ENCODE results near the gene PRG3. TPM values are rescaled to one million over a fixed set of nuclear protein-coding genes. Genes with fewer than 3 reads are reported as not detected.

PRG3 gene
- total RNA-seq, 1 donor from 2014 or later: not detected

GRCh38 chr11:57387289-57388030 lies 6.5 kb upstream of the PRG3 start:
- no peaks in the 10 kb centered on the region for H3K9me3 Mint-ChIP-seq (ENCODE audit: low read depth)
- H3K4me1 Mint-ChIP-seq (ENCODE audit: low read depth): no peaks in the 10 kb centered on the region
- H3K27me3 Mint-ChIP-seq: peaks cover 60% of the 10 kb centered on the region
- no peak for DNase-seq (ENCODE audit: low spot score, unreplicated experiment)
- H3K27ac Mint-ChIP-seq: no peak overlapping the region
- TF ChIP-seq CTCF (IDR thresholded peaks at IDR 0.05; ENCODE audit: unreplicated experiment): no peak
- no peak overlapping the region for H3K4me3 Mint-ChIP-seq (ENCODE audit: low read depth)
- H3K36me3 Mint-ChIP-seq (ENCODE audit: insufficient read depth): no peaks in the 10 kb centered on the region

DNA sequence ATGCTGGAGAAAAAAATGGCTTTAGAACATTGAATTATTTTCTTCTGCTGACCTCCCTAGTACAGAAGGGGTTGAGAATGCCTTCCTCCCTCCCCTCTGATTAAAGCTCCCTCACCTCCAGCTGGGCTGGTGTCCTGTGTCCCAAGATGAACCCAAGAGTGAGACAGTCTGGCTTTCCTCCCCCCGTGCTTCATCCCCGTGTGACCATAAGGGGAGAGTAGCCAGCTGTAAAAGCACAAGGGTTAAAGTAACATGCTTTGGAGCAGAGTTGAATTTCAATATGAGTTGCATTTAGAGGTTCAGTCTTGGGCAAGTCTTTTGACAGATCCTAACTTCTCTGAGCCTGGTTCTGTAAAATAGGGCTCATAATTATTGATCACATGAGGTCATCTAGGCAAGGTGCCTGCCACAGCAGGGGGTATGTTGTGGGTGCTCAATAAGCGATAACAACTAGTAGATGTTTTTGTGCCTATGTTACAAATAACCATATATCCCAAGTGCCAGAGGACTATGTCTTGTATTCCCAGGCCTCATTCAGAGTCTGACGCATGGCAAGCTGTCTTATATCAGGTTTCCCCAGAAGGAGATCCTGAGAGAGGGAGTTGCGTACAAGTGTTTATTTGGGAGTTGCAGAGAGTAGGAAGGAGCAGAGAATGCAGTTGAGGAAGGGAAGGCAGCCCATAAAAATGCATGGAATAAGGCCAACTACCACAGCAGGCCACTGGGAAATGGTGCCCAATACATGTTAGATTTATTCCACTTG lies 5.4 kb upstream of the PRG3 start:
- Mint-ChIP-seq H3K27ac (no peak overlapping the region), H3K27me3 (peaks cover 62% of the 10 kb centered on the region), H3K36me3 (ENCODE audit: insufficient read depth) (no peaks in the 10 kb centered on the region), H3K4me3 (ENCODE audit: low read depth) (no peak overlapping the region), H3K9me3 (ENCODE audit: low read depth) (no peaks in the 10 kb centered on the region), H3K4me1 (ENCODE audit: low read depth) (no peaks in the 10 kb centered on the region)
- TF ChIP-seq CTCF (IDR thresholded peaks at IDR 0.05; ENCODE audit: unreplicated experiment): no peak
- no peak for DNase-seq (ENCODE audit: low spot score, unreplicated experiment)

- H3K4me3 Mint-ChIP-seq (ENCODE audit: low read depth): no peak overlapping the region
- no peaks in the 10 kb centered on the region for H3K9me3 Mint-ChIP-seq (ENCODE audit: low read depth)
- peak; percentile 52 for DNase-seq (ENCODE audit: low spot score, unreplicated experiment)
- H3K27me3 Mint-ChIP-seq: peaks cover 45% of the 10 kb centered on the region
- TF ChIP-seq CTCF (IDR thresholded peaks at IDR 0.05; ENCODE audit: unreplicated experiment): no peak
- H3K27ac Mint-ChIP-seq: no peak overlapping the region
- H3K4me1 Mint-ChIP-seq (ENCODE audit: low read depth): no peaks in the 10 kb centered on the region
- no peaks in the 10 kb centered on the region for H3K36me3 Mint-ChIP-seq (ENCODE audit: insufficient read depth)
Measured at GRCh38 chr11:57379732-57380131, 1.2 kb downstream of the PRG3 start.

- DNase-seq (ENCODE audit: low spot score, unreplicated experiment): no peak
- TF ChIP-seq CTCF (IDR thresholded peaks at IDR 0.05; ENCODE audit: unreplicated experiment): no peak
- Mint-ChIP-seq H3K9me3 (ENCODE audit: low read depth) (no peaks in the 10 kb centered on the region), H3K4me3 (ENCODE audit: low read depth) (no peak overlapping the region), H3K27ac (no peak overlapping the region), H3K27me3 (peaks cover 41% of the 10 kb centered on the region), H3K36me3 (ENCODE audit: insufficient read depth) (no peaks in the 10 kb centered on the region), H3K4me1 (ENCODE audit: low read depth) (no peaks in the 10 kb centered on the region)
Measured at GRCh38 chr11:57378186-57378585, 2.8 kb downstream of the PRG3 start.

DNA sequence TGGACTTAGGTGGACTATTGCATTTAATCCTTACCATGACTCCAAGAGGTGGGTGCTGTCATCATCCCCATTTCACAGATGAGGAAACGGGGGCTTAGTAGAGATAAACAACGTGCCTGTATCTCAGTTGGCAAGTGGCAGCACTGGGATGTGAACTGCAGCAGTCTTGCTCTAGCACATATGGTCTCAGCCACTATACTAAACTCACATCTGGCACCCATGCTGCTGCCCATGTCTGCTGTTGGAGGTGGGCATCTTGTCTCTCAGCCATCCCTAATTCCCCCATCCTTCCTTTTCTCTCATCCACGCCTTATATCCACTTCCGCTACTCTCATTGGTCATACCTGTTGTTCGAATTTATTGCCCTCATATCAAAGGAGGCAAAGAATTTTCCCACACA lies 3.8 kb downstream of the PRG3 start:
- Mint-ChIP-seq H3K9me3 (ENCODE audit: low read depth) (no peaks in the 10 kb centered on the region), H3K4me3 (ENCODE audit: low read depth) (no peak overlapping the region), H3K27ac (no peak overlapping the region), H3K36me3 (ENCODE audit: insufficient read depth) (no peaks in the 10 kb centered on the region), H3K27me3 (peaks cover 35% of the 10 kb centered on the region), H3K4me1 (ENCODE audit: low read depth) (no peaks in the 10 kb centered on the region)
- DNase-seq (ENCODE audit: low spot score, unreplicated experiment): no peak
- TF ChIP-seq CTCF (IDR thresholded peaks at IDR 0.05; ENCODE audit: unreplicated experiment): no peak
